ENCODE results near the gene SMC1B.
"Not testable (repeated sequence)": the region's sequence is repeated elsewhere in the genome, so short reads cannot be mapped to it uniquely, and the experiment has no call there.

SMC1B gene

DNA sequence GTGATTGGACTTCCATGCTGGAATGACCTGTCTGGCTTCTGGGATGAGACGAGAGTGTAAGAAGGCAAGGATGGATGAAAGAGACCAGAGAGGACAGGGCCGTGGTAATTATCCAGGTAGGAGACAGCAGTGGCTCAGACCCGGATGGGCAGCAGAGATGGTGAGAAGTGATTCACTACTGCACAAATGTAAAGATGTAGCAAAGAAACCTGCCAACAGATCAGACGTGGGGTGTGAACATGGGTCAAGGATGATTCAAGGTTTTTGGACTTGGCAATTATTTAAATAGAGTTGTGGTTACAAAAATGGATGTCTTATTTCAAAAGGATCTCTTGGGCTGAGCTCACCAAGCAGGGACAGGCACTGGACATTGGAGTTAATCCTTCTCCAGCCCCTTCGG is 32.8 kb upstream of the SMC1B start:
- FAIRE-seq (no peak), DNase-seq (ENCODE audit: low spot score) (no peak)

DNA sequence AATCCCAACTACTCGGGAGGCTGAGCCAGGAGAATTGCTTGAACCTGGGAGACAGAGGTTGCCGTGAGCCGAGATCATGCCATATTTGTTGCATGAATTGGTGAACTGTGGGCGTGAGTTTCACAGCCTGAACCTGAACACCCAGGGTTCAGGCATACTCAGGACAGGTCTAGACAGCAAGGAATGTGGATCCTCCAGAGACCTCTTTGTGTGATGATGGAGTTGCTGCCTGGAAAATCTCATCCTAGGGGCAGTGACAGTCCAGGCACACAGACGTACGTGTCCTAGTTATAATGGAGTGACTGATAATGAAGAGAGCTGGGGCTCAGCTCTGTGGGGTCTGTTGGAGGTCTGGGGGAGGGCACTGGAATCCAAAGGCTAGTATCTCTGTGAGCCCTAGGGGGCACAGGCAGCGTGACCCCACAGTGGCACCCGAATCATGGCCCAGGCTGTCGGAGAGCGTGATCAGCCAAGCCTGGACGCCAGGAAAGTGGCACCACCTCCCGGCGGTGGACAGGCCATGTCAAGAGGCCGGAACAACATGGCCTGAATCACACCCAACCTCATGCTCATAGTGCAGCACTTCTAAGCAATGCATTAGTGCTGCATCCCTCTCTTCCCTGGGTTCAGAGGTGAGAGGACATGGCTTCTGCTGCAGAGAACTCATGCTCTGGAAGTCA is 31.8 kb upstream of the SMC1B start:
- DNase-seq (ENCODE audit: low spot score) (no peak), FAIRE-seq (no peak)

DNA sequence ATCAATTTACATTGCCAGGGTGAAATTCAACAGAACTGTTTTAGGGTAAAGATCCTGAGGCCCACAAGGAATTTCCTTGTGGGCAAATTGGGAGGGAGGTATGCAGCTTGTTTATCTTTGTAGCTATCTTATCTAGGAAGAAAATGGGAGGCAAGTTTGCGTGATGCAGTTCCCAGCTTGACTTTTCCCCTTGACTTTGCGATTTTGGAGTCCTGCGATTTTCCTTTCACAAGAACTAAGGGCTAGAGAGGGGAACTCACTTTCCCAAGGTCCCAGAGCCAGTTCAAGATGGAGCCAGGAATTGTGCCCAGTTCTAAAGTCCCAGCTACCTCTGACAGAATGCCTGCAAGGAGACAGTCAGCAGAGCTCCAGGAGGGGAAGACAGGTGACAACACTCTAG is 30.8 kb upstream of the SMC1B start:
- DNase-seq (ENCODE audit: low spot score) (no peak), FAIRE-seq (no peak)

DNA sequence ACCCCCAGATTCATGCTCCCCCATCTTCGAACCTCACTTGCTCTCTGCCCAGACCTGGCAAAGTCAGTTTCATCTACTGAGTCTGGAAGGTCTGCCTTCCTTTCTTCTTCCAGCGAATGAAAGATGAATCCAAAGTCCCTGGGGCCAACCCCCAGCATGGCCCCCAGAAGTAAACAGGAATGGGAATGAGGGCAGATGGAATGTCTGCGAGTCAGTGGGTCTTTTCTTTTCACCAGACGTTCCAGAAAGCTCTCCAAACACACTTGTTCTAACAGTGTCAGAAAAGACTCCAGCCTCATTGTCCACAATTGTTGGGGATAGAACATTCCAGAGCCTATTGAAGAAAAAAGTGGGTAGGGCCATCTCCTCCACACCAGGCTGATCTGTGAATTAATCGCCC is 28.7 kb upstream of the SMC1B start:
- DNase-seq (ENCODE audit: low spot score): no peak
- FAIRE-seq: no peak

DNA sequence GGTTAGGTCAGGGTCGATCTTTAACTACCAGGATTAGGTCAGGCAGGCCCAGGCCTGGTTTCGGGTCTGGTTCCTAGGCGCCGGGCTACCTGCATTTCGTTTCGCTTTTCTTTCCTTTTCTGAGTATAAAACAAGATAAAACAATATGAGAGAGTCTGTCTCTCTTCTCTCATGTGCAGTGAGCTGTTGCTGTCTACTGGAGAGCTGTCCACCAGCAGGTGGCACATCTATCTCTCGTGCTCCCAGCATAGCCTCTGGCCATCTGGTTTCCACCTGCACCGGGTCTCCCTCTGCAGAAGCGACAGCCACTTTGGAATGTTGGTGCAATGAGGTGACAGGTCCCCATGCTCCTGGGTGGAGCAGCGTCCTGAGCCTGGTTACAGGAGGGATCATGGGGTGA is 27.7 kb upstream of the SMC1B start:
- DNase-seq (ENCODE audit: low spot score): peak; percentile 81
- peak; percentile 59 for FAIRE-seq

DNA sequence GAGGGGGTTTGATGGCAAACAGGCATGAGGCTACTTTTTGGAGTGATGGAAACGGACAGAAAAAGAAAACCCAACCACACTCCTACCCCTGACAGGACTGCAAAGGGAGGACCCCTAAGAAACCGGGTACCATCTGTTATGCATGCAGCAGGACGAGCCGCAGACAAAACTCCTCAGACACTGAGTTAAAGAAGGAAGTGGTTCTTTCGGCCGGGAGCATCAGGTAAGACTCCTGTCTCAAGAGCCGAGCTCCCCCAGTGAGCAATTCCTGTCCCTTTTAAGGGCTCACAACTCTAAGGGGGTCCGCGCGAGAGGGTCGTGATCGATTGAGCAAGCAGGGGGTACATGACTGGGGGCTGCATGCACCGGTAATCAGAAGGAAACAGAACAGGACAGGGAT is 27.3 kb upstream of the SMC1B start:
- not testable (repeated sequence) for DNase-seq (ENCODE audit: low spot score); FAIRE-seq

DNA sequence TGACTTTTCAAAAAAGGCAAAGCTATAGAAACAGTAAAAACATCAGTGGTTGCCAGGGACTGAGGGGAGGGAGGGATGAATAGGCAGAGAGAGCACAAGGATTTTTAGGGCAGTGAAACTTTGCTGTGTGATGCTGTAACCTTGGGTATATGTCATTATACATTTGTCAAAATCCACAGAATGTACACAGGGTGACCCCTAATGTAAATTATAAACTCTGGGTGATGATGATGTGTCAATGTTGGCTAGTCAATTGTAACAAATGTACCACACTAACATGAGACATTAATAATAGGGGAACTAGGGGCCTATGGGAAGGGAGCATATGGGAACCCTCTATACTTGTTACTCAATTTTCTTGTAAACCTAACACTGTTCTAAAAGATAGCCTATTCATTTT is 24.9 kb upstream of the SMC1B start:
- DNase-seq (ENCODE audit: low spot score) (no peak), FAIRE-seq (peak; percentile 30)

DNA sequence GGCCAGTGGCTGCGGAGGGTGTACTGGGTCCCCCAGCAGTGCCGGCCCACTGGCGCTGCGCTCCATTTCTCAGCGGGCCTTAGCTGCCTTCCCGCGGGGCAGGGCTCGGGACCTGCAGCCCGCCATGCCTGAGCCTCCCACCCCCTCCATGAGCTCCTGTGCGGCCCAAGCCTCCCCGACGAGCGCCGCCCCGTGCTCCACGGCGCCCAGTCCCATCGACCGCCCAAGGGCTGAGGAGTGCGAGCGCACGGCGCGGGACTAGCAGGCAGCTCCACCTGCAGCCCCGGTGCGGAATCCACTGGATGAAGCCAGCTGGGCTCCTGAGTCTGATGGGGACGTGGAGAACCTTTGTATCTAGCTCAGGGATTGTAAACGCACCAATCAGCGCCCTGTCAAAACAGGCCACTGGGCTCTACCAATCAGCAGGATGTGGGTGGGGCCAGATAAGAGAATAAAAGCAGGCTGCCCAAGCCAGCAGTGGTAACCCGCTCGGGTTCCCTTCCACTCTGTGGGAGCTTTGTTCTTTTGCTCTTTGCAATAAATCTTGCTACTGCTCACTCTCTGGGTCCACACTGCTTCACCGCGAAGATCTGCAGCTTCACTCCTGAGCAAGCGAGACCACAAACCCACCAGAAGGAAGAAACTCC is 23.6 kb upstream of the SMC1B start:
- DNase-seq (ENCODE audit: low spot score); FAIRE-seq: not testable (repeated sequence)

DNA sequence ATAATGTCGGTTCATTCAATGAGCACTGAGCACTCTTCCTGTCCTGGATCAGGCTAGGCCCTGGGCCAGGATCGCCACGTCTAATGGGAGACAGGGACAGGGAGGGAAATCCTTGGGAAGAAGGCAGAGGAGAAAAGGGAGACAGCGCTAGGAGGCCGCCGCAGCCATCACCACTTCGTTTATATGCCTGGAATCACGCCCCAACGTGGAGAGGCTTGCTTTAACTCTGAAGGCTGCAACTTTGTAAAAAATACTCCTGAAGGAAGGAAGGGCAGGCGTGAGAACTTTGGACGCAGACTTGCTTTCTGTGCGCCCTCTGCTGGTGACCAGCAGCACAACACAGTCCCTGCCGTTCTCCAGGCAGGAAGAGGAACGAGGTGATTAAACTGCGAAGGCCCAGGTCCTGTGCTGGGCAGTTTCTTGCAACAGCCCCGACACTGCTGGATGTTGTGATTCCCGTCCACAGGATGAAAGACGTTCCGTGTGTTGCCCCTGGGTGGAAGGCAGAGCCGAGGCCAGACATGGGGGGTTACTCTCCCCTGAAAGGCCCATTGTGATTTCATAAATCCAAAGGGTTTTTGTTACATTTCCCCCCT is 22.2 kb upstream of the SMC1B start:
- FAIRE-seq (peak; percentile 79), DNase-seq (ENCODE audit: low spot score) (peak; percentile 92)

DNA sequence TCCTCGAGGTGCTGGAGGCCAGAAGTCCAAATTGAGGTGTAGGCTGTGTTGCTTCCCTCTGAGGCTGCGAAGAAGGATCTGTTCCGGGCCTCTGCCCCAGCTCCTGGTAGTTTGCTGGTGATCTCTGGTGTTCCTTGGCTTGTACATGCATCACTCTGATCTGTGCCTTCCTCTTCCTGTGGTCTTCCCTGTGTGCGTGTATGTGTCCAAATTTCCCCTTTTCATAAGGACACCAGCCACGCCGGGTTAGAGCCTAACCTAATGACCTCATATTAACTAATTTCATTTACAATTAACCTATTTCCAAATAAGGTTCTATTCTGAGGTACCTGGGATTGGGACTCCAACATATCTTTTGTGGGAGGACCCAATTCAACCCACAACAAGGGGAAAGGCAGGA is 21.6 kb upstream of the SMC1B start:
- FAIRE-seq (no peak), DNase-seq (ENCODE audit: low spot score) (no peak)

DNA sequence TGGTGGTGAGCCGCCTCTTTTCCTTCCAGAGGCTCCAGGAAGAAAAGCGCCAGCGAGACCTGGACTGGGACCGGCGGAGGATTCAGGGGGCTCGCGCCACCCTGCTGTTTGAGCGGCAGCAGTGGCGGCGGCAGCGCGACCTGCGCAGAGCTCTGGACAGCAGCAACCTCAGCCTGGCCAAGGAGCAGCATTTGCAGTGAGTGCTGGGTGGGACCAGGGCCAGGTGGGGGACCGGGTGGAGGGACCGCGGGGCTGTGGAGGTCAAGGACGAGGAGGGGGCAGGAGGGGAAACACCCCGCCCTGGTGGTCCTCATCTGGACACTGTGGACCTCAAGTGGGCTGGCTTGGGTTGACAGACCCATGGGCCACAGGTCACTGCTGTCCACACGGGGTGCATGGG is 17.5 kb upstream of the SMC1B start:
- no peak for FAIRE-seq
- DNase-seq (ENCODE audit: low spot score): no peak

DNA sequence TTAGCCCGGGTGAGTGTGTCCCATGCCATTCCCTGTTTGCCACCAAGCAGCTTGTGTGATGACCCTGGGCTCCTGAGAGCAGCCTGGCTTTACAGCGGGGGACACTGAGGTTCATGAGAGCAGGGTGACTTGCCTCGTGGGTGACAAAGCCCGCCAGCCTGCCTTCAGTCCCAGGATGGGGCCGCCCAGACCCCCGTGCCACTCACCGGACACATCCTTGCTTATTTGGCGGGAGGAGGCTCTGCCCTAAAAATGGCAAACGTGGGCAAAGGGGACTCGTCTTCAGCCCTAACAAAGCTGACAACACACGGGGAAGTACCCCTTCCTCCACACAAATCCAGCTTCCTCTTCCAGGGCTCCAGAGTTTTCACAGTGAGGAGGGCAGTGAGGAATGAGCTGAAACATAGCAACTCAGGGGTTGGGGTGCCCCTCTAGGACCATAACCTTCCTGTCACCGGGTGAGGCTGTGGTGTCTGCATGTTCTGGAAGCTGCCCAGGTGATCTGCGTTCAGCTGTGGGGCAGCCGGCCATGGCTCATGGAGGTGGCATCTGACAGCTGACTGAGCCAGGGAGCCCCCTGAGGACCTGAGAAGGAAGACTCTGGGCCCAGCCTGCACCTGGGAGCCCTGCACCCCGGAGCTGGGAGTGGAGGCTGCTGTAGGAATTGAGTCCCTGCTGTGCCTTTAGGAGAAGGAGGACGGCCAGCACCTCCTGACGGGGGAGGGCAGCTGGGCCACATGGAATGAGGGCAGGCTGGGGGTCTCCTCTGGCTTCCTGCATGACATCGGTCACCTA is 16.8 kb upstream of the SMC1B start:
- DNase-seq (ENCODE audit: low spot score) (no peak), FAIRE-seq (no peak)

DNA sequence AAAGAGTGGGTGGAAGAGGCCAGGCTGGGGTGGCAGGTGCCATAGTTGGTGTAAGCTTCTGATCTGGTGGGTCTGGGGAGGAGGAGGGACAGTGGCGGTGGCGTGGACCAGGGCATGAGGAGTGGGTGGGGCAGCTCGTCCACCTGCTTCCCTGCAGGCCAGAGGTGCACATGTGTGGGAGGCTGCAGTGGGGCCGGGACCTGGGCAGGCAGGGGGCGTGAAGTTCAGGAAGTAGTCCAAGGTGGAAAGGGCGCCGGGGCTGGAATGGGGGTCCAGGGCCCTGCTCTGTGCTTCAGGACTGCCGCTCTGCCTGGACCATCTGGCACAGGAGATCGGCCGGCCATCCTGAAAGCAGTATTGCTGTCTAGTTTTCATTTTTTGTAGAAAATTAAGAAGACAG is 16.0 kb upstream of the SMC1B start:
- no peak for DNase-seq (ENCODE audit: low spot score)
- FAIRE-seq: peak; percentile 74

DNA sequence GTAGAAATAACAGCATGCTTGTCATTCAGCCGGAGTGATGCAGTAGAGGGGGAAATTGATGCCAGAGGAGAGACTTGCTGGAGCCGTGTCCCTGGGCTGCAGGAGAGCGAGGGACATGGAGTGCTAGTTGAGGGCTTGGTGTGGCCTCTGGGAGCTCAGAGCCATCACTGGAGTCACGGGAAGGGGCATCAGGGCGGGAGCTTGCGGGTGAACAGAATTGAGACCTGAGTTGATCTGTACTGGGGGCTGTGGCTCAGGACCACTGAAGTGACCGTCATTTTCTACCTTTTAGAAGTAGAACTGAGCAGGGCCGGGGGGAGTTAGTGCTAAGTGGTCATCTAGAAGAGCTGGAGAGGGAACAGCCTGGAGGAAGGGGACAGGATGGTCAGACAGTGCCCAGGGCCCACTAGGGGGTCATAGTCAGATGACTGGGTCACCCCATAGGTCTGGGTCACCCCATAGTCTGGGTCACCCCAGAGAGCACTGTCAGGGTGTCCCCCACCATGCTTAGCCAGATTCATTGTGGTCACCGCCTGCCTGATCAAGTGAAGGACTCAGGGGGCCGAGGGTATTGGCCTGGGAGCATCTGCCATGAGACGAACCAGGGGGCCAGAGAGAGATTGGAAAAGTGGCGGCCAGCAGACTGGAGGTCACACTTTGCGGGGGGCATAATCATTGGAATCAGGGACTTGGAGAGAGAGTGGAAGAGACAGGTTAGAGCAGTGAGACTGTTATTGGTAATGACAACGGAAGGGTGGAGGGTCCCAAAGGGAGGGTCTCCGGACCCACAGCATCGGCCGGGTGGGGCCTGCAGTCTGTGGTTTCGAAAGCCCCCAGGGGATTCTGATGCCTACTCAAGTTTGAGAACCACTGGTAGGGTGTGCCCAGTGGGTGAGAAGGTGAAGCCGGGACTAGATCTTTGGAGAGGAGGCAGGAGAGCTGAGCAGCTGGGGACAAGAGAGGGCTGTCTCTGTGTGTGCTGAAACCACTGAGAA is 15.3 kb upstream of the SMC1B start:
- FAIRE-seq: no peak
- DNase-seq (ENCODE audit: low spot score): no peak

DNA sequence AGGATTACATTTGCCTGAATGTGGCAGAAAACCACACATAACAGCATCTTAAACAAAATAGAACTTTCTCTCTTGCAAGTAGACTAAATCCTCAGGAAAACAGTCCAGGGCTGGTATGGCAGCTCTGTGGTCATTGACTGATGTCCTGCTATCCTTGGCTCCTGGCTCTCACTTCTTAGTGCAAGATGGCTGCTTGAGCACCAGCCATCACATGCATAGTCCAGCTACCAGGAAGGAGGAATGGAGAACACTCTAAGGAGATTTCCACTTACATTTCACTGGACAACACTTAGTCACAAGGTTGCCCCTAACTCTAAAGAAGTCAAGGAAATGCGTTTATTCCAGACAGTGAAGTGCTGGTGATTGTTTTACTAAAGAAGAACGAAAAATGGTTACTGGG is 13.7 kb upstream of the SMC1B start:
- no peak for FAIRE-seq
- DNase-seq (ENCODE audit: low spot score): no peak

DNA sequence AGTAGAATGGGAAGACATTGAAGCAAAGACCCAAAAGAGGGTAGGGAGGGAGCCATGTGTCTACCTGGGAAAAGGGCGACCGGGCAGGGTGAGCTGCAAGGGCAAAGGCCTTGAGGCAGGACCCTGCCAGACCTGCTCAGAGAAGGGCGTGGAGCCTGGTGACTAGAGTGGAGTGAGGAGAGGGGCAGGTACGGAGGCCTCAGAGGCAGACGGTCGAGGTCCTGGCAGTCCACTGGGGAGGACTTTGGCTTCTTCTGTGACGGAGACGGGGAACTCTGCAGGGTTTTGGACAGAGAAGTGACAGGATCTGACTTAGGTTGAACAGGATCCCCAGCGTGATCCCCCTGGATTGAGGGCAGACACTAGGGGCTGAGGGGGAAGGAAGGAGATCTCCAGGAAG is 13.0 kb upstream of the SMC1B start:
- FAIRE-seq (no peak), DNase-seq (ENCODE audit: low spot score) (no peak)

DNA sequence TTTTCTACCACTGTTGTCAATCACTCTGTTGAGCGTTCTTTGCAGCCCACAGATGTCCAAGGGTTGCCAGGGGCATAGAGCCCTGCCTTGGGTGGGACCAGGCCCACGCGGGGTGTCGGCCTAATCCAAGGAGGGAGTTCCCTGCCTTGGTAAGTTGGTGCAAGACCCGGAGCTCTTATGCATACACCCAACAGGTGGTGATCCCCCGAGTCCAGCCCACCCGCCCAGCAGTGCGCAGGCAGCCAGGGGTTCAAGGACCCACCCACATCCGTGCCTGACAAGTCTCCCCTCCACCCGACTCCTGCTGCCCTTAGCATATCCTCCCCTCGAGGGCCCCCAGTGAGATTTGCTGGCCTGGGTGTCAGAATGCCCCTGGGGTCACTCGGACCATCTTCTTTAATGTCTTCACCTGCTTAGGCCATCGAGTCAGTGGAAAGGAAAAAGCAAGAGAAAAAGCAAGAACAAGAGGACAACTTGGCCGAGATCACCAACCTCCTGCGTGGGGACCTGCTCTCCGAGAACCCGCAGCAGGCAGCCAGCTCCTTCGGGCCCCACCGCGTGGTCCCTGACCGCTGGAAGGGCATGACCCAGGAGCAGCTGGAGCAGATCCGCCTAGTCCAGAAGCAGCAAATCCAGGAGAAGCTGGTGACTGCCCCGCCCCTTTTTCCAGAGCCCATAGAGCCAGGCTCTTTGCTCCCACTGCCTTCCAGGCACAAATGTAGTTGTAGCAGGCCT is 12.3 kb upstream of the SMC1B start:
- FAIRE-seq (no peak), DNase-seq (ENCODE audit: low spot score) (no peak)

DNA sequence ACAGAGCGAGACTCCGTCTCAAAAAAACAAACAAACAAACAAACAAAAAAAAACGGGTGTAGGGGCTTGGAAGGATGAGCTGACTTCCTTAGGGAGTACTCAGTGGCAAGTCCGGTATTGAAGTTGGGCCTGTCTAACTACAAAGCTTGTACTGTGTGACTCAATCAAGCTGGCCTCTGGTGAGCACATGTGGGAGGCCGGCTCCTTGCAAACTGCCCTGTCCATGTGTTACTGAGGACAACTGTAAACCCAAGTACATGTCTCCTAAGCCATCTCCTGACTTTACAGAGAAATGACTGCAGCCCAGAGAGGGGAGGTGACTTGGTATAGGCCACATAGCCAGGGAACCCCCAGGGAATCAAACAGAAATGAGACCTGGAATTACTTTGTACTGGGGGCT is 11.7 kb upstream of the SMC1B start:
- no peak for FAIRE-seq

DNA sequence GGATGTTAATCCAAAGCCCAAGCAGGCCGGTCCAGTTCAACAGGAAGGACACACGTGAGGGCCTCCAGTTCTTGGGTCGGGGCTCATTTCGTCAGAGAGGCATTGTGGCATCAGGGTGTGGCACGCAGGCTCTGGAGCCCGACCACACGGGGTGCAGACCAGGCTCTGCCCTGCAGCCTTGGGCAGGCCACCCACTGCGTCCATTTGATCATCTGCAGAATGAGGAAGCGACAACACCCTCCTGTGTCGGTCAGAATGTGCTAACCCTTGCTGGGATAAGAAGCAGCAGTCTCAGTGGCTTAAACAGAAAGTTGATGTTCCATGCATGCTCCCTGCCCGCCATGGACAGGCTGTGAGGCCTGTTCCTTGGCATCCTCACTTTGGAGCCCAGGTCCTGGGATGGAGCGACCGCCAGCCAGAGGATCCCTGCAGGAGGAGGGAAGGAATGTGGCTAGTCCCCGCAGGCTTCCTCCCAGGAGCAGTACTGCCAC is 10.9 kb upstream of the SMC1B start:
- DNase-seq (ENCODE audit: low spot score) (no peak), FAIRE-seq (no peak)

More for the DNA sequence above, 11.7 kb upstream of the SMC1B start:
- no peak for DNase-seq (ENCODE audit: low spot score)

DNA sequence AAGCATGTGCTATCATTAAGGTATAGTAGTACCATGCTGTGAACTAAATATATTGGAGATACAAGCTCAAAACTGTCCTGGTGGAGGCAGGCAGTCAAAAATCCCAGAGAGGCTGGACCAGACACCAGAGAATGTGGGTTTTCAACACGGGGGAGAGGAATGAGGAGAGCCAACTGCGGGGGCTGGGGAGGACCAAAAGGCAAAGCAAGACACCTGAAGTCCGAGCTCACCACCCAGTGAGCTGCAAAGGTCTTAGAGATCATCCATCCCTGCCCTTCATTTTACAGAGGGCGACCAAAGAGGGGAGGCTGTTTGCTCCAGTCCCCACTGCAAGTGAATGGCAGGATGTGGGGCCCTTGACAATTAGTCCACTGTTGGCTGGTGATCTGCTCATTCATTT is 10.1 kb upstream of the SMC1B start:
- FAIRE-seq (no peak), DNase-seq (ENCODE audit: low spot score) (no peak)
